H1 (cell line): ENCODE results near the gene TUT7.
"Not testable (repeated sequence)": the region's sequence is repeated elsewhere in the genome, so short reads cannot be mapped to it uniquely, and the experiment has no call there.

Experiments used
- CREB1 ChIP-seq: IDR thresholded peaks from 2 replicates; pipeline ENCODE4 v1.6.1; 2012; ENCODE audit warnings: inconsistent platforms
- CTCF ChIP-seq, 3 experiments: IDR thresholded peaks; 1 replicate in 2 of 3; 2 replicates in 1 of 3; pipeline versions ENCODE4 v1.5.1 to v1.6.1; 2011; ENCODE audit warnings: low read length in 3 of 3, mild to moderate bottlenecking in 3 of 3, inconsistent platforms in 2 of 3, low read depth in 1 of 3, moderate library complexity in 1 of 3; ENCODE audit not compliant: insufficient read depth in 1 of 3; ENCODE audit errors: control extremely low read depth in 1 of 3
- MAFK ChIP-seq: IDR thresholded peaks from 2 replicates; pipeline ENCODE4 v1.6.1; 2012; ENCODE audit warnings: low read depth, mild to moderate bottlenecking, improper control_type of control experiment, low read length
- MAX ChIP-seq: IDR thresholded peaks from 2 replicates; pipeline ENCODE4 v1.6.1; 2012; ENCODE audit warnings: inconsistent platforms
- POLR2A ChIP-seq, 2 experiments: IDR thresholded peaks; 1 replicate in 1 of 2; 2 replicates in 1 of 2; pipeline ENCODE4 v1.6.1; 2011; ENCODE audit warnings: low read depth in 2 of 2, low read length in 2 of 2, mild to moderate bottlenecking in 2 of 2; ENCODE audit errors: control extremely low read depth in 1 of 2
- POLR2AphosphoS5 ChIP-seq: IDR thresholded peaks from 2 replicates; pipeline ENCODE4 v1.6.1; 2011; ENCODE audit warnings: low read depth, low read length
- SP1 ChIP-seq: IDR thresholded peaks from 2 replicates; pipeline ENCODE4 v1.6.1; 2011; ENCODE audit warnings: low read depth, low read length
- TAF1 ChIP-seq: IDR thresholded peaks from 2 replicates; pipeline ENCODE4 v1.6.1; 2011; ENCODE audit warnings: mild to moderate bottlenecking, low read depth, low read length
- TCF12 ChIP-seq: IDR thresholded peaks from 2 replicates; pipeline ENCODE4 v1.6.1; 2011; ENCODE audit warnings: low read depth, mild to moderate bottlenecking, low read length
- ZNF274 ChIP-seq: IDR thresholded peaks from 2 replicates; pipeline ENCODE4 v1.7.0; 2012; ENCODE audit warnings: low read length, borderline replicate concordance; ENCODE audit errors: extremely low read depth

GRCh38 chr9:86390184-86390583 is 36.0 kb upstream of the TUT7 start:
- not testable (repeated sequence) for TF ChIP-seq CREB1; POLR2AphosphoS5; CTCF (IDR thresholded peaks at IDR 0.05; ENCODE audit: control extremely low read depth in 1 of 3, insufficient read depth in 1 of 3, low read depth in 1 of 3, low read length in 3 of 3); POLR2A (IDR thresholded peaks at IDR 0.05; ENCODE audit: control extremely low read depth in 1 of 2, low read depth in 2 of 2, low read length in 2 of 2); TAF1; MAX; ZNF274; SP1; MAFK; TCF12
